ENCODE data around the gene UBC. TPM values are rescaled to one million over a fixed set of nuclear protein-coding genes. Genes with fewer than 3 reads are reported as not detected.

The UBC gene
- total and polyA plus RNA-seq, 9 of the 15 experiments (the other 6 are each of a cell fraction or from before 2014, with no cell fraction given): 533 to 1,153 (median 813) TPM

GRCh38 chr12:124884587-124885438 is 29.6 kb downstream of the UBC start (continued):
- TF ChIP-seq RAD21 (CRISPR knock-in tag; conservative IDR thresholded peaks at IDR 0.05 in 1 of 2, IDR thresholded peaks at IDR 0.05 in 1 of 2) (no peak), RBM25 (IDR thresholded peaks at IDR 0.05; ENCODE audit: low read depth, low read length, severe bottlenecking) (no peak), MAX (CRISPR knock-in tag; IDR thresholded peaks at IDR 0.05) (peak; percentile 73; the same call in 1 of the 2 replicates), ZNF140 (CRISPR knock-in tag; IDR thresholded peaks at IDR 0.05) (no peak), NR2C2 (CRISPR knock-in tag; IDR thresholded peaks at IDR 0.05) (no peak), NR2C2 (tag; IDR thresholded peaks at IDR 0.05) (no peak), NEUROD1 (IDR thresholded peaks at IDR 0.05; ENCODE audit: borderline replicate concordance, low read depth, low read length, partially characterized antibody) (peak; percentile 44), ZBTB26 (CRISPR knock-in tag; IDR thresholded peaks at IDR 0.05) (no peak), PBX2 (CRISPR knock-in tag; IDR thresholded peaks at IDR 0.05; ENCODE audit: low read depth) (no peak), PBX2 (tag; conservative IDR thresholded peaks at IDR 0.05; ENCODE audit: low read depth) (no peak), HINFP (tag; conservative IDR thresholded peaks at IDR 0.05; ENCODE audit: low read depth) (no peak), CXXC5 (CRISPR knock-in tag; IDR thresholded peaks at IDR 0.05) (peak; percentile 64), IFI16 (CRISPR knock-in tag; IDR thresholded peaks at IDR 0.05) (no peak), AFF1 (IDR thresholded peaks at IDR 0.05; ENCODE audit: low read depth in 1 of 2, partially characterized antibody in 2 of 2) (no peak), ZBTB17 (CRISPR knock-in tag; IDR thresholded peaks at IDR 0.05) (no peak), ZNF764 (CRISPR knock-in tag; IDR thresholded peaks at IDR 0.05; ENCODE audit: low read depth) (no peak)

Measured in K562 (cell line).